Measurements from ENCODE around the gene MTCL1. TPM values are rescaled to one million over a fixed set of nuclear protein-coding genes. Genes with fewer than 3 reads are reported as not detected.

MTCL1 gene
- total and polyA plus RNA-seq, 2 experiments from 2014 or later = 10.6 to 19.7 TPM

GRCh38 chr18:8792688-8793316 lies 87.4 kb downstream of the MTCL1 start:
- WGBS (ENCODE audit: low lambda C conversion rate, missing lambda C conversion rate) = 45% methylated on average over 16 of the region's 16 CpGs
- Histone ChIP-seq H3K36me3 (replicated peaks; ENCODE audit: insufficient read depth, low read depth) (no peaks in the 10 kb centered on the region), H3K27ac (peak overlapping the region; percentile 84), H4K20me1 (ENCODE audit: insufficient read depth, poor library complexity, severe bottlenecking) (no peaks in the 10 kb centered on the region), H3K4me2 (peak overlapping the region; percentile 56), H3K4me3 (no peak overlapping the region), H3K9me2 (replicated peaks; ENCODE audit: insufficient read depth) (no peaks in the 10 kb centered on the region), H3K9me3 (ENCODE audit: low read depth) (no peaks in the 10 kb centered on the region), H3K27me3 (no peaks in the 10 kb centered on the region), H2AFZ (no peak overlapping the region), H3K79me2 (no peaks in the 10 kb centered on the region), H3K4me1 (ENCODE audit: insufficient read depth) (peaks cover 44% of the 10 kb centered on the region)
- DNase-seq (ENCODE audit: low spot score) = no peak
- no peak for TF ChIP-seq EZH2 (IDR thresholded peaks at IDR 0.05; ENCODE audit: borderline replicate concordance)
- no peak for TF ChIP-seq EZH2phosphoT487 (IDR thresholded peaks at IDR 0.05; ENCODE audit: low read depth, severe bottlenecking, unreplicated experiment)
- no peak for TF ChIP-seq CTCF (IDR thresholded peaks at IDR 0.05; ENCODE audit: poor library complexity)

GRCh38 chr18:8793445-8794155 lies 88.2 kb downstream of the MTCL1 start:
- H3K79me2 ChIP-seq = no peaks in the 10 kb centered on the region
- no peaks in the 10 kb centered on the region for H3K36me3 ChIP-seq (replicated peaks; ENCODE audit: insufficient read depth, low read depth)
- 58% methylated on average over 13 of the region's 13 CpGs for WGBS (ENCODE audit: low lambda C conversion rate, missing lambda C conversion rate)
- no peaks in the 10 kb centered on the region for H3K9me3 ChIP-seq (ENCODE audit: low read depth)
- peak overlapping the region; percentile 84 for H3K27ac ChIP-seq
- H4K20me1 ChIP-seq (ENCODE audit: insufficient read depth, poor library complexity, severe bottlenecking) = no peaks in the 10 kb centered on the region
- no peak overlapping the region for H2AFZ ChIP-seq
- H3K4me3 ChIP-seq = no peak overlapping the region
- H3K4me2 ChIP-seq = peak overlapping the region; percentile 56
- DNase-seq (ENCODE audit: low spot score) = no peak
- no peak for TF ChIP-seq EZH2 (IDR thresholded peaks at IDR 0.05; ENCODE audit: borderline replicate concordance)
- no peak for TF ChIP-seq CTCF (IDR thresholded peaks at IDR 0.05; ENCODE audit: poor library complexity)
- no peak for TF ChIP-seq EZH2phosphoT487 (IDR thresholded peaks at IDR 0.05; ENCODE audit: low read depth, severe bottlenecking, unreplicated experiment)
- H3K27me3 ChIP-seq = no peaks in the 10 kb centered on the region
- H3K9me2 ChIP-seq (replicated peaks; ENCODE audit: insufficient read depth) = no peaks in the 10 kb centered on the region
- H3K4me1 ChIP-seq (ENCODE audit: insufficient read depth) = peaks cover 39% of the 10 kb centered on the region

DNA sequence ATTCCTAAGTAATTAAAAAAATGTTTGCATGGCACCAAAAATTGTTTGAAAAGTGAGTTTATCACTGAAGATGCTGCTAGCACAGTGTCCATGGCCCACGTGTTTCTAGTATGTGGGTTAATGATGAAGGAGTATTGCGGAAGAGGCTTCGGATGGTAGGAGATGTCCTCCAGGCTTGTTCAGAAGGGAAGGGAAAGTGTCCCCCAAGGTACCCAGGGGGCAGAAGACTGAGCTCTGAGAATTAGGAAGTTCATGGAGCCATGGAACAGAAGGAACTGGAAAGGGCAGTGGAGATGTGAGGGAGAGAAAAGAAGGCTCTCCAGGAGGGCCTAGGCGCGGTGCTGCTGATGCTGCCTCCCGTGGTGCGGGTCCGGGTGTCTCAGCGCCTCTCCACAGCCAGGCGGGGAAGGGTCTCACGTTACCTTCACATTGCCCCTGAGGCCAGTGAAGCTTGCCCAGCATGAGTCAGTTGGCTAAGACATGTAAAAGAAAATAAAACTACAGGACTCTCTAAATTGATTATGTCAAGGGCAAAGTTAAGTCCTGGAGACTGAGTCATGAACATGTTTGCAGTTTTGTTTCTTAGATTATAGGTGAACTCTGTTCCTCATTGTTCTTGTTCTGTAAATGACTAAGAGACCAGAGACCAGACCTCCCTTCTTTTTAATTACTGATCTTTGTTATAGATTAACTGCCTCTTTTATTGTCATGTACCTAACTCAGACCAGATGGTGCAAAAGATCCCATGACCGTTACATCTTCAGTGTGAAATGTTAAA lies 89.0 kb downstream of the MTCL1 start:
- 57% methylated on average over 12 of the region's 12 CpGs for WGBS (ENCODE audit: low lambda C conversion rate, missing lambda C conversion rate)
- Histone ChIP-seq H3K9me3 (ENCODE audit: low read depth) (no peaks in the 10 kb centered on the region), H2AFZ (no peak overlapping the region), H3K27ac (peak overlapping the region; percentile 84), H3K9me2 (replicated peaks; ENCODE audit: insufficient read depth) (no peaks in the 10 kb centered on the region), H3K4me2 (peak overlapping the region; percentile 10), H3K79me2 (no peaks in the 10 kb centered on the region), H3K4me3 (no peak overlapping the region), H3K4me1 (ENCODE audit: insufficient read depth) (peaks cover 39% of the 10 kb centered on the region), H3K36me3 (replicated peaks; ENCODE audit: insufficient read depth, low read depth) (no peaks in the 10 kb centered on the region), H3K27me3 (no peaks in the 10 kb centered on the region), H4K20me1 (ENCODE audit: insufficient read depth, poor library complexity, severe bottlenecking) (no peaks in the 10 kb centered on the region)
- DNase-seq (ENCODE audit: low spot score) = no peak
- TF ChIP-seq EZH2 (IDR thresholded peaks at IDR 0.05; ENCODE audit: borderline replicate concordance) (no peak), CTCF (IDR thresholded peaks at IDR 0.05; ENCODE audit: poor library complexity) (no peak), EZH2phosphoT487 (IDR thresholded peaks at IDR 0.05; ENCODE audit: low read depth, severe bottlenecking, unreplicated experiment) (no peak)

Data from hepatocyte (in vitro differentiated cells).